ENCODE results near the gene NT5DC3. TPM values are rescaled to one million over a fixed set of nuclear protein-coding genes. Genes with fewer than 3 reads are reported as not detected.

Gene NT5DC3
- total and polyA plus RNA-seq, 9 of the 15 experiments (the other 6 are each of a cell fraction or from before 2014, with no cell fraction given): 6.3 to 33.5 (median 24.5) TPM

DNA sequence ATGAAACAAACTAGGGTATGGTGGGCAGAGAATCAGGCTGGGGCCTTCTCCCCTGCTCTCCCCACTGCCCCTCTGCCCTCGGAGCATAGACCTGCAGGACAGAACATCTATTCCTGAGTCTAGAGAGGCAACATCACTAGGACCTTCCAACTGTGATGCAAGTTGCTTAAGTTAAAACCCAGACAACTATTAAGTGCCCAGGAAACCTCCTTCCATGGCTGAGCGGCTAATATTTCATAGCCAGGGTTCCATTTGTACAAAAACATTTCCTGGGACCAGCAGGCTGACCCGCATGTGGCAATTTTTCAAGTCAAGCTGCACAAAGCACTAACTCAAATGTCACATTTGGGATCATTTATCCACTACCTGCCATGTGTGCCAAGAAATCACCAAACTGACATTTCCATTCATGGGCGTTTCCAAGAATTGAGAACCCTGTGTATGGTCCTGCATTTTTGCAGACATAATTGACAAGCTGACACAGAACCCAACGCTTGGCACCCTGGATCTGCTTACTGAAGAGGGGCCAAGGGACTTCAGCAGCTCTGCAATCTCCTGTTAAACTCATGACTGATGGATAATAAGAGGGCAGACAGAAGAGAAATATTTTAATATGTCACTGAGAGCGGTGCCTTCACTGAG is 32.7 kb downstream of the NT5DC3 start:
- Histone ChIP-seq H4K20me1 (replicated peaks; ENCODE audit: control insufficient read depth, insufficient read depth, low read length) (peaks cover 12% of the 10 kb centered on the region; the same call in 1 of the 2 replicates), H2AFZ (ENCODE audit: low read depth, low read length) (no peak overlapping the region), H3K9me3 (replicated peaks; ENCODE audit: control insufficient read depth, insufficient read depth, low read depth, low read length) (peaks cover 2% of the 10 kb centered on the region; the same call in 1 of the 2 replicates), H3K27me3 (ENCODE audit: control insufficient read depth in 2 of 2, insufficient read depth in 2 of 2, low read length in 2 of 2) (no peaks in the 10 kb centered on the region), H3K79me2 (ENCODE audit: control insufficient read depth, insufficient read depth, low read length) (peaks cover 69% of the 10 kb centered on the region), H3K36me3 (ENCODE audit: control insufficient read depth, insufficient read depth, low read length) (peaks cover 85% of the 10 kb centered on the region), H3K4me2 (ENCODE audit: insufficient read depth, low read length) (peak overlapping the region; percentile 44), H3K4me3 (no peak overlapping the region), H3K9ac (ENCODE audit: insufficient read depth in 1 of 2, low read depth in 2 of 2, low read length in 2 of 2) (no peak overlapping the region; a peak in 1 of 4 replicates), H3K9me1 (ENCODE audit: control insufficient read depth, insufficient read depth, low read length) (peaks cover 7% of the 10 kb centered on the region), H3K4me1 (replicated peaks in 1 of 2; ENCODE audit: control insufficient read depth in 2 of 2, insufficient read depth in 2 of 2, low read length in 2 of 2) (peaks cover 32 to 64% of the 10 kb centered on the region in 2 experiments), H3K27ac (ENCODE audit: extremely low read depth, low read depth, low read length) (peak overlapping the region; percentile 69; the same call in 1 of the 3 replicates)
- CTCF ChIA-PET (ENCODE audit: low intra/inter-chr PET ratio): no interaction called here
- intact Hi-C loops (cut with micrococcal nuclease): loop anchor here (2.0 kb wide), 1 partner anchor 32 kb away; the partner anchor contains the start of gene NT5DC3
- FAIRE-seq (no peak), ATAC-seq (no peak), DNase-seq (ENCODE audit: extremely low read depth in 1 of 4, low spot score in 3 of 4) (no peak)
- BruUV-seq (replicated peaks): no TSS peak
- WGBS (ENCODE audit: insufficient coverage, low coverage, missing lambda C conversion rate): 79% methylated on average over 6 of the region's 6 CpGs
- no peak for TF ChIP-seq IFI16 (CRISPR knock-in tag; IDR thresholded peaks at IDR 0.05)
- no peak for TF ChIP-seq MYBL2 (IDR thresholded peaks at IDR 0.05; ENCODE audit: low read depth)
- no peak for TF ChIP-seq MYBL2 (CRISPR knock-in tag; IDR thresholded peaks at IDR 0.05; ENCODE audit: borderline replicate concordance)
- 0 out of 2 replicates have a peak, but pooled peaks have one; percentile 7 for TF ChIP-seq CTBP1 (IDR thresholded peaks at IDR 0.05; ENCODE audit: borderline replicate concordance)
- no peak for TF ChIP-seq PBX2 (CRISPR knock-in tag; IDR thresholded peaks at IDR 0.05; ENCODE audit: low read depth)
- 0 out of 2 replicates have a peak, but pooled peaks have one; percentile 12 for TF ChIP-seq PBX2 (tag; conservative IDR thresholded peaks at IDR 0.05; ENCODE audit: low read depth)
- TF ChIP-seq, protein P1, sequence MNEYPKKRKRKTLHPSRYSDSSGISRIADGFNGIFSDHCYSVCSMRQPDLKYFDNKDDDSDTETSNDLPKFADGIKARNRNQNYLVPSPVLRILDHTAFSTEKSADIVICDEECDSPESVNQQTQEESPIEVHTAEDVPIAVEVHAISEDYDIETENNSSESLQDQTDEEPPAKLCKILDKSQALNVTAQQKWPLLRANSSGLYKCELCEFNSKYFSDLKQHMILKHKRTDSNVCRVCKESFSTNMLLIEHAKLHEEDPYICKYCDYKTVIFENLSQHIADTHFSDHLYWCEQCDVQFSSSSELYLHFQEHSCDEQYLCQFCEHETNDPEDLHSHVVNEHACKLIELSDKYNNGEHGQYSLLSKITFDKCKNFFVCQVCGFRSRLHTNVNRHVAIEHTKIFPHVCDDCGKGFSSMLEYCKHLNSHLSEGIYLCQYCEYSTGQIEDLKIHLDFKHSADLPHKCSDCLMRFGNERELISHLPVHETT (CRISPR knock-in tag; conservative IDR thresholded peaks at IDR 0.05 in 1 of 2, IDR thresholded peaks at IDR 0.05 in 1 of 2): no peak
- POLR2A ChIA-PET: interaction anchor here (0.9 kb wide), 1 partner anchor 27 kb away, joined by 3 read pairs; no protein-coding TSS in a partner anchor
- in situ Hi-C loops (cut with MboI): loop anchor here (10.0 kb wide), 1 partner anchor 1694 kb away; no protein-coding TSS in a partner anchor
